Fibroblast of gingiva (primary cell): ENCODE results near the gene PCYOX1L.

ENCODE experiments used
- DNase-seq: peaks from one replicate; pipeline ENCODE4 v3.0.0-alpha.2; 2011; ENCODE audit warnings: low read depth

PCYOX1L gene

GRCh38 chr5:149367972-149368645, 10.3 kb downstream of the PCYOX1L start:
- DNase-seq, result no peak

GRCh38 chr5:149370878-149371277, 13.0 kb downstream of the PCYOX1L start:
- no peak for DNase-seq

GRCh38 chr5:149371296-149371962, 13.6 kb downstream of the PCYOX1L start:
- peak; percentile 26 for DNase-seq

- DNase-seq, result no peak
Measured at GRCh38 chr5:149372076-149372795, 14.4 kb downstream of the PCYOX1L start.

- DNase-seq, result no peak
Measured at GRCh38 chr5:149372932-149373331, 15.1 kb downstream of the PCYOX1L start.

- no peak for DNase-seq
Measured at GRCh38 chr5:149374303-149374702, 16.5 kb downstream of the PCYOX1L start.

GRCh38 chr5:149374801-149375200, 17.0 kb downstream of the PCYOX1L start:
- no peak for DNase-seq

GRCh38 chr5:149375434-149375833, 17.6 kb downstream of the PCYOX1L start:
- DNase-seq, result no peak

- DNase-seq, result no peak
Measured at GRCh38 chr5:149376104-149376503, 18.3 kb downstream of the PCYOX1L start.

GRCh38 chr5:149376711-149377447, 19.0 kb downstream of the PCYOX1L start:
- DNase-seq, result no peak

- DNase-seq, result no peak
Measured at GRCh38 chr5:149378241-149378820, 20.5 kb downstream of the PCYOX1L start.

- no peak for DNase-seq
Measured at GRCh38 chr5:149379177-149379761, 21.4 kb downstream of the PCYOX1L start, which contains the start of gene IL17B. TSS of gene IL17B (minus strand) at chr5:149379292. CDS start at chr5:149379225, 67 bp downstream.

- DNase-seq, result no peak
Measured at GRCh38 chr5:149379818-149380374, 22.1 kb downstream of the PCYOX1L start.

- DNase-seq, result no peak
Measured at GRCh38 chr5:149380466-149381121, 22.7 kb downstream of the PCYOX1L start.

GRCh38 chr5:149381261-149381985, 23.6 kb downstream of the PCYOX1L start:
- DNase-seq, result no peak

- DNase-seq, result peak; percentile 44
Measured at GRCh38 chr5:149381986-149382338, 24.1 kb downstream of the PCYOX1L start.

- no peak for DNase-seq
Measured at GRCh38 chr5:149382517-149383220, 24.8 kb downstream of the PCYOX1L start.

GRCh38 chr5:149383399-149383798, 25.6 kb downstream of the PCYOX1L start:
- DNase-seq, result no peak

GRCh38 chr5:149386166-149386565, 28.3 kb downstream of the PCYOX1L start:
- DNase-seq, result no peak
